DMS53 treated with DMSO at 0.1 percent for 48 hours (cell line): ENCODE results near the gene MAMLD1.

ENCODE experiments used
- DNase-seq: peaks from one replicate; lab custom pipeline; 2025; ENCODE audit not compliant: unreplicated experiment; lab: John Stamatoyannopoulos, UW

MAMLD1 gene

DNA sequence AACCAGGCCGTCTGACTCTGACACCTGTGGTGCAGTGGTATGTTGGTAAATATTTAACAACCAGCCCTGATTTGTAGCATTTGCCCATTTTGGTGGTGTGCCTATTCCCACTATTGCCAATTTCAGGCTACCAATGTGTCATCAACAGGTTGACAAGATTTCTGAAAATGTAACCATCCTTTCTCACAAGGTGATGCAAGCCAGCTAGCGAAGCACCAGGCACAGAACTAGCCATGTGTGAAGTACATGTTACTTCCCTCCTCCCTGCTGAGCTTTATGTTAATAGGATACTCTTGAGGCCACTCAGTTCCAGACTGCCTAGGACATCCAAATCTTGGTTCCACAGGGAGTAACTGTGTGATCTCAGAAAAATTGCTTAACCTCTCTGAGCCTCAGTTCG is 7.2 kb upstream of the MAMLD1 start:
- DNase-seq = no peak

- no peak for DNase-seq
Observed at GRCh38 chrX:150357790-150358189, 5.3 kb upstream of the MAMLD1 start.

GRCh38 chrX:150358651-150359050 is 4.5 kb upstream of the MAMLD1 start:
- no peak for DNase-seq

DNA sequence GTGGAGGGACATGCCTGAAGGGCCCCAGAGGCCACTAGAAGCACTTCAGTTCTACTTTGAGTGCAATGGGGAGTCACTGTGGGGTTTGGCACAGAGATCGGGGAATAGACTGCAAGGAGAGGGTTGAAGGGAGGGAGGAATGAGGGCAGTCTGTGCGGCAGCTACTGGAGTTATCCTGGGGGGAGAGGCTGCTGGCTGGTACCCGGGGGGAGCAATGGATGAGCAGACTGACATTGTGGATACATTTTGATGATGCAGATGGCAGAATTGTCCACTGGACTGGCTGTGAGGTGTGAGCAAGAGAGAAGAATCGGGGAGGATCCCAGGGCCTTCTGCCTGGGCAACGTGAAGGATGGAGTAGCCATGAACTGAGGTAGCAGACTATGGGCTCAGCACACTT is 2.8 kb upstream of the MAMLD1 start:
- DNase-seq = no peak

GRCh38 chrX:150361070-150361776 is 1.9 kb upstream of the MAMLD1 start:
- DNase-seq = peak; percentile 26

- peak; percentile 6 for DNase-seq
Observed at GRCh38 chrX:150361777-150362351, 1.3 kb upstream of the MAMLD1 start.

GRCh38 chrX:150363561-150364346 is 637 bp downstream of the MAMLD1 start:
- DNase-seq = peak; percentile 21

GRCh38 chrX:150364347-150365050 is 1.4 kb downstream of the MAMLD1 start:
- DNase-seq = peak; percentile 15

GRCh38 chrX:150365051-150365989 is 2.2 kb downstream of the MAMLD1 start:
- peak; percentile 34 for DNase-seq

- peak; percentile 34 for DNase-seq
Observed at GRCh38 chrX:150365990-150366911, 3.1 kb downstream of the MAMLD1 start.

DNA sequence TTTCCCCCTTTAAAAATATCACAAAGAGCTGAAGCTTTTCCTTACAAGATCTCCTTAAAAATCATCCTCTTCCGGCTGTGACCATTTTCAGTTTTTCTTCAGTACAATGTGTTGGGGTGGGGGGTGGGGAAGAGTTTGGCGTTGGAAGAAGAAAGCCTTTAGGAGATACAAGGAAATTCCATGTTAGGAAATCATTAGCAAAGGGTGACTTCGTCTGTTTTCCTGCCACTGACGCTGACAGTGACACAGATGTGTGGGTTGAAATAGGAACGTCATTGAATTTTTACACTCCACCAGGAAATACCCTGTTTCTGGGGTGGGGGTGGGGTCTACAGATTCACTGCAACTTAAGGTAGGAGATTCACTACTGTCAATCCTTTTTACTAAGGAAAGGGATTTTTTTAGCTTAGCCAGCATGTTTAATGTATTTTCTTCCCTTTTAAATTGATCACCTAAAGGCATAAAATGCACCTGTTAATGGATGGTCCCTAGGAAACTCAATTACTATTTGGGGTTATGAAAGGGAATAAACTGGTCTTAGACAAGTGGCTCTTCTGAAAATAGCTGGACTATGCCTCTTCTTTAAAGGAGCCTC is 3.9 kb downstream of the MAMLD1 start:
- peak; percentile 1 for DNase-seq

DNA sequence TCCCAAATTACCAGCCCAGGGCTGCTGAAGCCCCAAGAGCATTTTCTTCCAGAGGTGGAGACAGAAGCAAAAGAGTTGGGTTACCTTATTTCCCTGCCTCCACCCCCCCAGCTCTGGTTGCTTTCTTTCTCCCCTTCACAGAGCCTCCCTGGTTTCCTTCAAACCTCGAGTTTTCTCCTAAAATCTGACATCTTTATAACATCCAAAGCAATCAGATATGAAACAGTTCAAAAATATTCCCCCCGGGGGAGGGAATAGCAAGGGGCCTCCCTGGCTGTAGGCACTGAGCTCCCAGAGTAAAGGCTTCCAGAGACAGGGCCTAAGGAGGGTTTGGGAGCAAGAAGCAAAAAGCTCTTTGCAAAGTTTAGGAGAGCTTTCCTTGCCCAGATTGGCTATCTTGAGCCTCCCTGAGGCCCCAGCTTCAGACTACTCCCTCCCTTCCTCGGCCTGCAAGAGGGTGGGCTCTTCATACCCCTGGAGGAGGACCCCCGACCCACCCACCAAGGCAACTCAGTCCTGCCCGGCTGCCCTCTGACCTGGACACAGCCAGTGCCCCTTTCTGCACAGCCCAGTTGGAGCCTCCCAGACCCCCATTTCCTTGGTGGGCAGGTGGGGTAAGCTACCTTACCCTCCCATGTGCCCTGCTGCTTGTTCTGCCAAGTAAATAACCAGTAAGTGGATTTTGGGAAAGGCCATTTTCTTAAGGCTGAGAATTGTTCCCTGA is 7.6 kb downstream of the MAMLD1 start:
- DNase-seq = no peak

- no peak for DNase-seq
Observed at GRCh38 chrX:150371877-150372276, 8.8 kb downstream of the MAMLD1 start.

DNA sequence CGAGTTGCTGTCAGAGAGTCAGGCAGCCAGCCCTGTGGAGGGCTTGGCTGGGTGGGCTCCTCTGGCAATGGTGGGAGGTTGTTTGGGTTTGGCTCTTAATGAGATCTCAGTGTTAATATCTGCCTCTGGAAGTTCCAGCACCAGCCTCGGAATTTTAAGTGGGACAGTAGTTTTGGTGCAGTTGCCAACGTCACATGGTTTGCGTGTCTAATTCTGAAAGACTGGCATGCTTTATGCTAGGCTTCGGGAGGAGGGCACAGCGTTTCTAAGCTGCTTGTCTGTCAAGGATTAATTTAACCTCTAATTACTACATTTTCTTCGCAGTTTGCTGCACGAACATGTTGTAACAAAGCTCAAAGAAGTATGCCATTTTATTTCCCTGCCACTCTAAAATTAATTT is 9.2 kb downstream of the MAMLD1 start:
- DNase-seq = no peak

DNA sequence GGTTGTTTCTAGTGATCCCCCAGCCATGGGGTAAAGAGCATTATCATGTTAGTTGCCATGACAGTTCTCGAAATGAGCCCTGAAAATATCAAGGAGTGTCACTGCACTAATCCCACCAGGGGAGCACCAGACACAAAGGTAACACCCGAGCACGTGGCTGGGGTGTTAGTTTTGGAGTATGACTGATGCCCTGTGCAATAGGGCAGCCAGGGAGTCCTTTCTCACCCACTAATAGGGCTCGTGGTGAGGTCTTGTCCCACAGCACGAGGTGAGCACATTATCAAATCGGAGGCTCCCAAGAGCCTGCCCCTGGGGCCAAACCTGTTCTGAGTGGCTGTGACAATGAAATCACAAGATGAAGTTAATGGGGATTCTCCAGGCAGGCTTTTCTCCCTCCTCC is 9.6 kb downstream of the MAMLD1 start:
- DNase-seq = no peak

GRCh38 chrX:150375243-150375770 is 12.2 kb downstream of the MAMLD1 start:
- no peak for DNase-seq

- no peak for DNase-seq
Observed at GRCh38 chrX:150377005-150377404, 13.9 kb downstream of the MAMLD1 start.

DNA sequence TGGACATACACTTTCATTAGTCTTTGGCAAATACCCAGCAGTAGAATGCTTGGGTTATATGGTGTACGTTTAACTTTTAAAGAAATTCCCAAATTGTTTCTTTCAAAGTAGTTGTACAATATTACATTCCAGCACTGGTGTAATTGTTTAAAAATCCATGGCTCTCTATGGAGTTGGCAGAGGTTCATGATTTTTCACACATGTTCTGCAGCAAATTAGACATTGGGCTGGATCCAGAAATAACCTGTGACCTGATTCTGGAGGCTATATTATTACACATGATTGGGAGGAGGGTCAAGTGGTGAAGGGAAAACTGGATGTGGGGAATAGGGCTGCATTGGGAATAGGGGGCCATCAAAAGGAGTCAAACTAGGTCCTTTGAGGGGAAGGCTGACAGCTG is 41.9 kb downstream of the MAMLD1 start:
- DNase-seq = no peak
